H1 (cell line): ENCODE measurements around the gene KTI12. TPM values are rescaled to one million over a fixed set of nuclear protein-coding genes. Genes with fewer than 3 reads are reported as not detected.

Source experiments
- ASH2L ChIP-seq: fragments of 200-600, 300-600 bp; sonication (generic); IDR thresholded peaks from one replicate; pipeline ENCODE4 v1.7.1; 2017; ENCODE audit warnings: low read length
- E2F6 ChIP-seq: IDR thresholded peaks from 2 replicates; pipeline ENCODE4 v1.6.1; 2012; ENCODE audit warnings: inconsistent platforms
- EGR1 ChIP-seq: IDR thresholded peaks from 2 replicates; pipeline ENCODE4 v1.6.1; 2011; ENCODE audit warnings: low read depth, low read length, borderline replicate concordance
- EP300 ChIP-seq, 2 experiments: IDR thresholded peaks; 1 replicate in 1 of 2; 2 replicates in 1 of 2; pipeline ENCODE4 v1.6.1; 2011 to 2012; ENCODE audit warnings: low read depth in 2 of 2, low read length in 2 of 2, mild to moderate bottlenecking in 2 of 2, borderline replicate concordance in 1 of 2, inconsistent platforms in 1 of 2, moderate library complexity in 1 of 2
- FOSL1 ChIP-seq: IDR thresholded peaks from 2 replicates; pipeline ENCODE4 v1.6.1; 2011; ENCODE audit warnings: mild to moderate bottlenecking, low read depth, low read length, moderate library complexity; ENCODE audit not compliant: insufficient read depth
- KDM1A ChIP-seq: fragments of 200-600, 300-600 bp; sonication (generic); IDR thresholded peaks from 2 replicates; pipeline ENCODE4 v1.7.1; 2016; ENCODE audit warnings: mild to moderate bottlenecking, low read length, borderline replicate concordance
- KDM4A ChIP-seq: IDR thresholded peaks from one replicate; pipeline ENCODE4 v1.7.1; 2012; ENCODE audit warnings: low read depth, mild to moderate bottlenecking, moderate library complexity, low read length, inconsistent platforms; ENCODE audit not compliant: severe bottlenecking
- KDM5A ChIP-seq: fragments of 200-600 bp; IDR thresholded peaks from 2 replicates; pipeline ENCODE4 v1.7.1; 2012; ENCODE audit warnings: mild to moderate bottlenecking, low read length, inconsistent platforms, mixed read lengths
- RAD21 ChIP-seq, 2 experiments: IDR thresholded peaks in 1 of 2; conservative IDR thresholded peaks in 1 of 2; 2 replicates each; pipeline ENCODE4 v1.6.1; 2011; ENCODE audit warnings: low read depth in 2 of 2, low read length in 2 of 2, improper control_type of control experiment in 1 of 2, inconsistent platforms in 1 of 2, mild to moderate bottlenecking in 1 of 2, moderate library complexity in 1 of 2
- RFX5 ChIP-seq: IDR thresholded peaks from 2 replicates; pipeline ENCODE4 v1.6.1; 2011; ENCODE audit warnings: low read depth, low read length, improper control_type of control experiment, borderline replicate concordance
- RNF2 ChIP-seq: fragments of 200-900, 300-1000 bp; sonication (generic); IDR thresholded peaks from 2 replicates; pipeline ENCODE4 v1.7.1; 2016; ENCODE audit warnings: borderline replicate concordance, low read depth, mild to moderate bottlenecking, antibody characterized with exemption, low read length; ENCODE audit not compliant: poor library complexity, severe bottlenecking; ENCODE audit errors: missing control alignments
- RXRA ChIP-seq: IDR thresholded peaks from 2 replicates; pipeline ENCODE4 v1.6.1; 2011; ENCODE audit warnings: low read depth, mild to moderate bottlenecking, low read length, moderate library complexity; ENCODE audit not compliant: insufficient read depth
- SIN3A ChIP-seq, 2 experiments: IDR thresholded peaks in 1 of 2; conservative IDR thresholded peaks in 1 of 2; 2 replicates each; pipeline ENCODE4 v1.6.1; 2011 to 2012; ENCODE audit warnings: low read length in 2 of 2, improper control_type of control experiment in 1 of 2, low read depth in 1 of 2, mild to moderate bottlenecking in 1 of 2
- SP1 ChIP-seq: IDR thresholded peaks from 2 replicates; pipeline ENCODE4 v1.6.1; 2011; ENCODE audit warnings: low read depth, low read length
- SP4 ChIP-seq: IDR thresholded peaks from 2 replicates; pipeline ENCODE4 v1.6.1; 2012; ENCODE audit warnings: low read length, inconsistent platforms
- SUZ12 ChIP-seq: fragments of 200-600 bp; sonication (generic); IDR thresholded peaks from 2 replicates; pipeline ENCODE4 v1.6.1; 2012; ENCODE audit warnings: mild to moderate bottlenecking, inconsistent platforms, low read length, moderate library complexity, mixed read lengths
- TAF7 ChIP-seq: optimal IDR thresholded peaks from 2 replicates; pipeline ENCODE3; 2011; ENCODE audit warnings: low read depth, mild to moderate bottlenecking, inconsistent platforms, low read length, moderate library complexity, borderline replicate concordance
- polyA plus RNA-seq, 7 experiments: library from polyadenylated mRNA; depleted of rRNA in 3 of 7; stranded (reverse) in 5 of 7; unstranded in 2 of 7; fragments of >200 nt in 5 of 7; fragments of 200-250 nt in 2 of 7; gene quantifications; 1 replicate in 5 of 7; 2 replicates in 1 of 7; 4 replicates in 1 of 7; pipeline versions ENCODE4 v1.2.1 to v1.2.3, GENCODE V29; 2011 to 2013; ENCODE audit warnings: missing spikeins in 2 of 7, mixed read lengths in 2 of 7
- total RNA-seq: library from RNA; stranded (reverse); fragmentation: NEBNext Ultra II Directional; extraction: Animal tissue kit (Norgen Biotek cat#: 25700); gene quantifications from 2 replicates; pipeline ENCODE4 v1.2.1, GENCODE V29; 2021
- TF ChIP-seq, protein P1 (sequence below), 3 experiments: IDR thresholded peaks; 1 replicate in 2 of 3; 2 replicates in 1 of 3; pipeline versions ENCODE4 v1.5.1 to v1.6.1; 2011; ENCODE audit warnings: low read length in 3 of 3, mild to moderate bottlenecking in 3 of 3, inconsistent platforms in 2 of 3, low read depth in 1 of 3, moderate library complexity in 1 of 3; ENCODE audit not compliant: insufficient read depth in 1 of 3; ENCODE audit errors: control extremely low read depth in 1 of 3
- TF ChIP-seq, protein P2 (sequence below): IDR thresholded peaks from 2 replicates; pipeline ENCODE4 v1.6.1; 2011; ENCODE audit warnings: low read length, improper control_type of control experiment

KTI12 gene
- total and polyA plus RNA-seq, 2 of the 8 experiments (the other 6 are each of a cell fraction or from before 2014, with no cell fraction given) = 7.5 to 16.2 TPM

DNA sequence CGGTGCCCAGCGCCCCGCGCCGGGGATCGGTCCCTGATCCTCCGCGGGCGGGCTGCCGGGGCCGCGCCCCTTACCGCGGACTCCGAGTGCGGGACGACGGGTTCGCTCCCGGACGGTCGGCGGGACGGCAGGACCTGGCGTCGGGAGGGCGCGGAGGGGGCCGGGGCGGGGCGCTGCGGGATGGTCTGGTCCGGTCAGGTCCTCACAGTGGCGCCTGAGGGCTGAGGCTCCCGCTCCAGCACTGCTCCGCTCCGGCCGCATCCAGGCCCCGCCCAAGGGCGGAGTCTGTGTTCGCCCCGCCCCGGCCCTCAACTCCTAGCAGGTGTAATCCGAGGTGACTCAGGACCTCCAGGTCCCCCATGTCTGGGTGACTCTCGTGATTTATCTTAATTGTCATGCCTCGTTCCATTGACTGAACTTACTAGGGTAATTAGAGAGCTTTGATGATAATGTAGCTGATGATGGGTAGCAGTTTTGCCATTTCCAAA is 43.1 kb downstream of the KTI12 start, which contains the start of gene RAB3B (continued):
- TF ChIP-seq KDM1A = no peak
- TF ChIP-seq, protein P1, sequence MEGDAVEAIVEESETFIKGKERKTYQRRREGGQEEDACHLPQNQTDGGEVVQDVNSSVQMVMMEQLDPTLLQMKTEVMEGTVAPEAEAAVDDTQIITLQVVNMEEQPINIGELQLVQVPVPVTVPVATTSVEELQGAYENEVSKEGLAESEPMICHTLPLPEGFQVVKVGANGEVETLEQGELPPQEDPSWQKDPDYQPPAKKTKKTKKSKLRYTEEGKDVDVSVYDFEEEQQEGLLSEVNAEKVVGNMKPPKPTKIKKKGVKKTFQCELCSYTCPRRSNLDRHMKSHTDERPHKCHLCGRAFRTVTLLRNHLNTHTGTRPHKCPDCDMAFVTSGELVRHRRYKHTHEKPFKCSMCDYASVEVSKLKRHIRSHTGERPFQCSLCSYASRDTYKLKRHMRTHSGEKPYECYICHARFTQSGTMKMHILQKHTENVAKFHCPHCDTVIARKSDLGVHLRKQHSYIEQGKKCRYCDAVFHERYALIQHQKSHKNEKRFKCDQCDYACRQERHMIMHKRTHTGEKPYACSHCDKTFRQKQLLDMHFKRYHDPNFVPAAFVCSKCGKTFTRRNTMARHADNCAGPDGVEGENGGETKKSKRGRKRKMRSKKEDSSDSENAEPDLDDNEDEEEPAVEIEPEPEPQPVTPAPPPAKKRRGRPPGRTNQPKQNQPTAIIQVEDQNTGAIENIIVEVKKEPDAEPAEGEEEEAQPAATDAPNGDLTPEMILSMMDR (IDR thresholded peaks at IDR 0.05; ENCODE audit: control extremely low read depth in 1 of 3, insufficient read depth in 1 of 3, low read depth in 1 of 3, low read length in 3 of 3) = no peak
- TF ChIP-seq, protein P2, sequence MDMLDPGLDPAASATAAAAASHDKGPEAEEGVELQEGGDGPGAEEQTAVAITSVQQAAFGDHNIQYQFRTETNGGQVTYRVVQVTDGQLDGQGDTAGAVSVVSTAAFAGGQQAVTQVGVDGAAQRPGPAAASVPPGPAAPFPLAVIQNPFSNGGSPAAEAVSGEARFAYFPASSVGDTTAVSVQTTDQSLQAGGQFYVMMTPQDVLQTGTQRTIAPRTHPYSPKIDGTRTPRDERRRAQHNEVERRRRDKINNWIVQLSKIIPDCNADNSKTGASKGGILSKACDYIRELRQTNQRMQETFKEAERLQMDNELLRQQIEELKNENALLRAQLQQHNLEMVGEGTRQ = no peak
- TF ChIP-seq RNF2 = no peak
- no peak for TF ChIP-seq SP4
- TF ChIP-seq RFX5 = no peak
- no peak for TF ChIP-seq SUZ12
- TF ChIP-seq SP1 = peak; percentile 39; the same call in 1 of the 2 replicates
- TF ChIP-seq KDM5A = no peak
- TF ChIP-seq RAD21 (IDR thresholded peaks at IDR 0.05 in 1 of 2, conservative IDR thresholded peaks at IDR 0.05 in 1 of 2; ENCODE audit: low read depth in 2 of 2, low read length in 2 of 2) = no peak
- no peak for TF ChIP-seq RXRA
- no peak for TF ChIP-seq E2F6
- no peak for TF ChIP-seq EP300 (IDR thresholded peaks at IDR 0.05; ENCODE audit: borderline replicate concordance in 1 of 2, low read depth in 2 of 2, low read length in 2 of 2)
- TF ChIP-seq TAF7 = peak; percentile 71
- no peak for TF ChIP-seq FOSL1
- TF ChIP-seq KDM4A = peak; percentile 79
- TF ChIP-seq ASH2L = peak; percentile 66
- TF ChIP-seq EGR1 = no peak; the same call in 1 of the 2 replicates
- TF ChIP-seq SIN3A (conservative IDR thresholded peaks at IDR 0.05 in 1 of 2, IDR thresholded peaks at IDR 0.05 in 1 of 2; ENCODE audit: low read depth in 1 of 2, low read length in 2 of 2) = no peak
